ENCODE measurements around the gene SLC17A2. TPM values are rescaled to one million over a fixed set of nuclear protein-coding genes. Genes with fewer than 3 reads are reported as not detected.
"Not testable (repeated sequence)": the region's sequence is repeated elsewhere in the genome, so short reads cannot be mapped to it uniquely, and the experiment has no call there.

SLC17A2 gene
- total RNA-seq, 1 donor from 2014 or later = not detected

GRCh38 chr6:25934735-25935313 lies 4.3 kb upstream of the SLC17A2 start:
- H3K4me3 Mint-ChIP-seq (ENCODE audit: low read depth) = no peak overlapping the region

DNA sequence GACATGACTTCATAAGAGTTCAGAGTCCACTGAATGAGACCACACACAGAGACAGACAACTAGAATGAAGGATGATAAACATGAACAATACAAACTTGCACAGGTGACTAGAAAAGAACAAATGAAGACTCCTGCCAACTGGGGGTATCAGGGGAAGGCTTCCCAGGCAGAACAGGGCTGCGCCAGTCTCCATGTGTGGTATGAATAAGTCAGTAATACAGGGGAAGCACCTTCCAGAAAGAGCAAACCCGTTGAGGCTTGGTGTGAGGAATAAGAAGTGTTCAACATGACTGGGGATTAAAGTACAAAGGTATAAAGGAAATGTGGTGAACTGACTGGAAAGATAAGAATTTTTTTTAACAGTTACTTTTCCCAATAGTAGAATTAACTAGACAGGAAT lies 3.7 kb upstream of the SLC17A2 start:
- no peak for DNase-seq (ENCODE audit: low spot score, unreplicated experiment)
- no peak for TF ChIP-seq CTCF (IDR thresholded peaks at IDR 0.05; ENCODE audit: unreplicated experiment)
- H3K36me3 Mint-ChIP-seq (ENCODE audit: insufficient read depth) = no peaks in the 10 kb centered on the region
- no peak overlapping the region for H3K4me3 Mint-ChIP-seq (ENCODE audit: low read depth)
- H3K4me1 Mint-ChIP-seq (ENCODE audit: low read depth) = peaks cover 10% of the 10 kb centered on the region
- H3K9me3 Mint-ChIP-seq (ENCODE audit: low read depth) = no peaks in the 10 kb centered on the region
- peaks cover 12% of the 10 kb centered on the region for H3K27me3 Mint-ChIP-seq
- H3K27ac Mint-ChIP-seq = no peak overlapping the region

More at GRCh38 chr6:25934735-25935313, 4.3 kb upstream of the SLC17A2 start:
- Mint-ChIP-seq H3K36me3 (ENCODE audit: insufficient read depth) (no peaks in the 10 kb centered on the region), H3K4me1 (ENCODE audit: low read depth) (peaks cover 9% of the 10 kb centered on the region), H3K9me3 (ENCODE audit: low read depth) (no peaks in the 10 kb centered on the region), H3K27me3 (peaks cover 12% of the 10 kb centered on the region), H3K27ac (no peak overlapping the region)
- TF ChIP-seq CTCF (IDR thresholded peaks at IDR 0.05; ENCODE audit: unreplicated experiment) = no peak
- DNase-seq (ENCODE audit: low spot score, unreplicated experiment) = no peak

DNA sequence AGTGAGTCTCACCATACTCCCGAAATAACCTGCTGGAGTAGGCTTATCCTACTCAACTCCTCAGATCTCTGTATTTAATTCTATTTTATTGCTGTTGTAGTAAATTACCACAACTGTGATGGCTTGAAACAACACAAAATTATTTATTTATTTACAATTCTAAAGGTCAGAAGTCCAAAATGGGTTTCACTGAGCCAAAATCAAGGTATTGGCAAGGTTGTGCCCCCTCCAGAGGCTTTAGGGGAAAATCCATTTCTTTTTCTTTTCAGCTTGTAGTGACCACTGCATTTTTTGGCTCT lies 869 bp upstream of the SLC17A2 start:
- no peak for DNase-seq (ENCODE audit: low spot score, unreplicated experiment)
- Mint-ChIP-seq H3K4me3 (ENCODE audit: low read depth) (no peak overlapping the region), H3K27ac (no peak overlapping the region), H3K36me3 (ENCODE audit: insufficient read depth) (no peaks in the 10 kb centered on the region), H3K27me3 (peaks cover 11% of the 10 kb centered on the region), H3K4me1 (ENCODE audit: low read depth) (peaks cover 19% of the 10 kb centered on the region), H3K9me3 (ENCODE audit: low read depth) (no peaks in the 10 kb centered on the region)
- TF ChIP-seq CTCF (IDR thresholded peaks at IDR 0.05; ENCODE audit: unreplicated experiment) = no peak

DNA sequence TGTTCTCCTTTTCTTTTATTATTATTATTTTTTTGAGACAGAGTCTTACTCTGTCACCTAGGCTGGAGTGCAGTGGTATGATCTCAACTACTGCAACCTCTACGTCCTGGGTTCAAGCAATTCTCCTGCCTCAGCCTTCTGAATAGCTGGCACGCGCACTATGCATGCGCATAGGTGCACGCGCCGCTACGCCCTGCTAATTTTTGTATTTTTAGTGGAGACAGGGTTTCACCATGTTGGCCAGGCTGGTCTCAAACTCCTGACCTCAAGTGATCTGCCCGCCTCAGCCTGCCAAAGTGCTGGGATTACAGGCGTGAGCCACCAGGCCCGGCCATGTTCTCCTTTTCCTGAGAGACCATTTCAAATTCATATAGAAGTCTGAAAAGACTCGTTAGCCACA lies 706 bp downstream of the SLC17A2 start:
- not testable (repeated sequence) for H3K4me3 Mint-ChIP-seq (ENCODE audit: low read depth); DNase-seq (ENCODE audit: low spot score, unreplicated experiment); H3K27ac Mint-ChIP-seq

DNA sequence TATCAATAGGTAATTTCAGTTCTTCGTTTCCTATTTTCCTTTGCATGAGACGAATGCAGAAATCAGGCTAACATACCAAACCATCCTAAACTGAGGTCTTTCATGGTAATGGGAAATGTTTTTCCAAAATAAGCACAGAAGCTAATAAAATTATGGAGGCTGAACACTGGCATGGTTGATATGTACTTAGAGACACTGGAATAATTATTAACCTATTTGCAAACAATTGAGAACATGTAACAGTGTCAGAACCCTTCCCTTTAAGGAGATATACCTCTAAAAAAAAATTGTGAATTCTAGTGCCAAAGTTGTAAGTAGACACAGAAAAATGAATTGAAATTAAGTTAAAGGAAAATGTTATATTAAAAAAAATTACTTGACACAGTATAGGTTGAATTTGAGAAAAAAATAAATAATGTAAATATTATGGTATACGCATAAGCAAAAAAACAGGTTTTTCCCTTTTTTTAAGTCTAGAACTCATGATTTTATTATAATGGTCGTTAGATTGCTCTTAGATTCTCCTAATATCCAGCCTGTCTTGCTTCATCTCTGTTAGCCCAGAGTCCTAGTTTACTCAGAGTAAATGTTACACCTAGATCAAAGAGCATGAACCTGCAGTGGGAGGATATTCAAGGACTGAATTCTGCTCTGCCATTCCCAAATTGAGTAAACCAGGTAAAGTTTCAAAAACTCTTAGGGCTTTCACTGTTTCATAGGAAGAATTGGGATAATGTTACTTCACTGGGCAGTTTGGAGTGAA lies 1.7 kb downstream of the SLC17A2 start:
- H3K27ac Mint-ChIP-seq = no peak overlapping the region
- H3K9me3 Mint-ChIP-seq (ENCODE audit: low read depth) = no peaks in the 10 kb centered on the region
- peaks cover 9% of the 10 kb centered on the region for H3K27me3 Mint-ChIP-seq
- no peaks in the 10 kb centered on the region for H3K36me3 Mint-ChIP-seq (ENCODE audit: insufficient read depth)
- no peak overlapping the region for H3K4me3 Mint-ChIP-seq (ENCODE audit: low read depth)
- DNase-seq (ENCODE audit: low spot score, unreplicated experiment) = no peak
- TF ChIP-seq CTCF (IDR thresholded peaks at IDR 0.05; ENCODE audit: unreplicated experiment) = no peak
- peaks cover 15% of the 10 kb centered on the region for H3K4me1 Mint-ChIP-seq (ENCODE audit: low read depth)

More for the DNA sequence above, 706 bp downstream of the SLC17A2 start:
- H3K27me3 Mint-ChIP-seq; H3K9me3 Mint-ChIP-seq (ENCODE audit: low read depth); H3K36me3 Mint-ChIP-seq (ENCODE audit: insufficient read depth): not testable (repeated sequence)
- H3K4me1 Mint-ChIP-seq (ENCODE audit: low read depth) = peaks cover 17% of the 10 kb centered on the region

- H3K9me3 Mint-ChIP-seq (ENCODE audit: low read depth) = no peaks in the 10 kb centered on the region
- H3K27me3 Mint-ChIP-seq = peaks cover 7% of the 10 kb centered on the region
- H3K4me1 Mint-ChIP-seq (ENCODE audit: low read depth) = peaks cover 15% of the 10 kb centered on the region
- no peak for TF ChIP-seq CTCF (IDR thresholded peaks at IDR 0.05; ENCODE audit: unreplicated experiment)
- H3K36me3 Mint-ChIP-seq (ENCODE audit: insufficient read depth) = no peaks in the 10 kb centered on the region
- no peak for DNase-seq (ENCODE audit: low spot score, unreplicated experiment)
- H3K4me3 Mint-ChIP-seq (ENCODE audit: low read depth) = no peak overlapping the region
- H3K27ac Mint-ChIP-seq = no peak overlapping the region
These were observed 2.7 kb downstream of the SLC17A2 start for GRCh38 chr6:25927756-25928216.

All from progenitor cell of endocrine pancreas (in vitro differentiated cells).